Measurements from ENCODE around the gene FOXC1. TPM values are rescaled to one million over a fixed set of nuclear protein-coding genes. Genes with fewer than 3 reads are reported as not detected.

Gene FOXC1
- total RNA-seq, 1 experiment from 2014 or later, result 6.7 TPM

GRCh38 chr6:1636971-1637871, 27.5 kb downstream of the FOXC1 start:
- ChIA-PET CTCF (interaction anchor here (0.5 kb wide), 1 partner anchor 572 kb away, joined by 3 read pairs; no protein-coding TSS in a partner anchor), POLR2A (no interaction called here)
- intact Hi-C loops (cut with micrococcal nuclease; ENCODE audit: unreplicated experiment) (no loop called here), in situ Hi-C loops (cut with HindIII; ENCODE audit: low pct_unique_long_range_greater_than_20kb, low sequenced_read_pairs) (no loop called here)
- no peak for TF ChIP-seq CTCF (IDR thresholded peaks at IDR 0.05)
- no peak for TF ChIP-seq TCF7L2 (IDR thresholded peaks at IDR 0.05; ENCODE audit: low read depth, low read length)
- no peak for TF ChIP-seq REST (IDR thresholded peaks at IDR 0.05; ENCODE audit: insufficient read depth in 1 of 2, low read depth in 2 of 2, low read length in 1 of 2)
- no peak for TF ChIP-seq POLR2AphosphoS5 (IDR thresholded peaks at IDR 0.05; ENCODE audit: low read depth, low read length)
- no peak for TF ChIP-seq SIN3A (IDR thresholded peaks at IDR 0.05; ENCODE audit: borderline replicate concordance, insufficient read depth, low read depth, low read length)
- H3K4me3 ChIP-seq (ENCODE audit: low read depth in 2 of 2, low read length in 2 of 2), result no peak overlapping the region
- H3K36me3 ChIP-seq (ENCODE audit: control insufficient read depth, insufficient read depth, low read length), result no peaks in the 10 kb centered on the region
- H3K27me3 ChIP-seq (ENCODE audit: control insufficient read depth, insufficient read depth, low read length), result no peaks in the 10 kb centered on the region
- H3K9me3 ChIP-seq (ENCODE audit: control insufficient read depth, insufficient read depth, low read depth, low read length), result no peaks in the 10 kb centered on the region
- DNase-seq (ENCODE audit: low read depth, low spot score) (no peak), ATAC-seq (0 out of 2 replicates have a peak, but pooled peaks have one; percentile 25)
- H3K4me1 ChIP-seq (ENCODE audit: control insufficient read depth, insufficient read depth, low read length), result no peaks in the 10 kb centered on the region
- H3K27ac ChIP-seq (ENCODE audit: low read length), result no peak overlapping the region
- BruUV-seq (replicated peaks), result no TSS peak

- ChIA-PET CTCF (no interaction called here), POLR2A (no interaction called here)
- Histone ChIP-seq H3K27me3 (ENCODE audit: control insufficient read depth, insufficient read depth, low read length) (no peaks in the 10 kb centered on the region), H3K9me3 (ENCODE audit: control insufficient read depth, insufficient read depth, low read depth, low read length) (no peaks in the 10 kb centered on the region), H3K4me1 (ENCODE audit: control insufficient read depth, insufficient read depth, low read length) (no peaks in the 10 kb centered on the region), H3K36me3 (ENCODE audit: control insufficient read depth, insufficient read depth, low read length) (no peaks in the 10 kb centered on the region), H3K27ac (ENCODE audit: low read length) (no peak overlapping the region), H3K4me3 (ENCODE audit: low read depth in 2 of 2, low read length in 2 of 2) (no peak overlapping the region)
- TF ChIP-seq TCF7L2 (IDR thresholded peaks at IDR 0.05; ENCODE audit: low read depth, low read length) (no peak), SIN3A (IDR thresholded peaks at IDR 0.05; ENCODE audit: borderline replicate concordance, insufficient read depth, low read depth, low read length) (no peak), CTCF (IDR thresholded peaks at IDR 0.05) (no peak), REST (IDR thresholded peaks at IDR 0.05; ENCODE audit: insufficient read depth in 1 of 2, low read depth in 2 of 2, low read length in 1 of 2) (no peak), POLR2AphosphoS5 (IDR thresholded peaks at IDR 0.05; ENCODE audit: low read depth, low read length) (no peak)
- DNase-seq (ENCODE audit: low read depth, low spot score) (no peak), ATAC-seq (no peak)
- in situ Hi-C loops (cut with HindIII; ENCODE audit: low pct_unique_long_range_greater_than_20kb, low sequenced_read_pairs), result no loop called here
- BruUV-seq (replicated peaks), result no TSS peak
- intact Hi-C loops (cut with micrococcal nuclease; ENCODE audit: unreplicated experiment), result no loop called here
These were observed 29.7 kb downstream of the FOXC1 start for GRCh38 chr6:1639430-1639829.

Measured in Panc1 (cell line).